ENCODE measurements around the gene STOX2.

The STOX2 gene

DNA sequence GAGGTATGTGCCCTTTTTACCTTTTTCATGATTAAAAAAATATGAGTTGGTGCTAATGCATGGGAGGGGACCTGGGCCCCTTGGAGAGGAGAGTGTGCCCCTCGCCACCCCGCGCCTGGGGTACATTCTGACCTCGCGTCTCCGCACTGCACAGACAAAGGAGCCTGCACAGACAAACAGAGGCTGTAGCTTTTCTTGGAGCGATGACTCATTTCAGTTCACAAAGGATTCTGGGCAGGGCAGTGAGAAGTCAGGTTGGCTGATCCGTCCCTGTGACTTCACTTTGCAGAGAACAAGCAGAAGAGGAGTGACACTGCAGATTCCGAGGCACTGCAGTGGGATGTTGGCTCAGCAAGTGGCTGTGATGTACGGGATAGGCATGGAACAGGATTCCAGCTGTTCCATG is 82.9 kb downstream of the STOX2 start:
- DNase-seq: peak; percentile 69

GRCh38 chr4:183988874-183989273 is 83.8 kb downstream of the STOX2 start:
- no peak for DNase-seq

GRCh38 chr4:183989461-183989860 is 84.4 kb downstream of the STOX2 start:
- no peak for DNase-seq

- DNase-seq: no peak
Observed at GRCh38 chr4:183989931-183990330, 84.8 kb downstream of the STOX2 start.

DNA sequence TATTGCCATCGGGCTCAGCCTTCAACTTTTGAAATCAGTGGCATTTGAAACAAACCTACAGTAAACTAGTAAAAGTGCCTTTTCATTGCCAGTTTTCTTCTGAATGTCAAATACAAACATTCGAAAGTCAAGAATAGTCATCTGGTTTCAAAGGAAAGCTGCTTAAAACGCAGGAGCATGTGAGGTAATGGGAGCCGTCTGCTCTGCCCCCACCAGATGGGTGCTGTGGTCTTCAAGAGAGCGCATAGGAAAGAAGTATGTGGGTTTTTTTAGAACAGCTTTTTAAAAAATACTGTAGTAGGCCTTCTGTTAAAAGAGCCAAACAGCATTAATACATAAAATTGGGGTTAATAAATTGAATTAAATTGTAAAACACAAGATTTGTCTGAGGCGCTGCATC is 88.6 kb downstream of the STOX2 start:
- DNase-seq: no peak

DNA sequence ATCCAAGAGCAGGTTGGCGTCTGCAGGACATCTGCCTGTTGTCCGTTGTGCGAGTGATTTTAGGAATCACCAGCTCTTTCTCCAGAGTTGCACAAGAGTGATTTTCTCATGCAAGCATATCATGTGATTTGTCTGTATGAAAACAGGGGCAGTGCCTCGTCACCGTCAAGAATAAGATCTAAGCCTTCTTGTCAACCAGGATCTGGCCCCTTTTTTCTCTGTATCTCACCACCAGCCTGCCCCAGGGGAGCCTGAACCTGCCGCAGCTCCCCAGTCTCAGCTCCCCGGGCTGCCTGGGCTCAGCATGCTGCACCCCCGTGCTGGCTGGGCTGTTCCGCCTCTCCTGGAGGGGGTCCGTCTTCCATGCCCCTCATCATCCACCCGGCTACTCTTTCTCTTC is 90.5 kb downstream of the STOX2 start:
- no peak for DNase-seq

GRCh38 chr4:183996868-183997267 is 91.8 kb downstream of the STOX2 start:
- no peak for DNase-seq

DNA sequence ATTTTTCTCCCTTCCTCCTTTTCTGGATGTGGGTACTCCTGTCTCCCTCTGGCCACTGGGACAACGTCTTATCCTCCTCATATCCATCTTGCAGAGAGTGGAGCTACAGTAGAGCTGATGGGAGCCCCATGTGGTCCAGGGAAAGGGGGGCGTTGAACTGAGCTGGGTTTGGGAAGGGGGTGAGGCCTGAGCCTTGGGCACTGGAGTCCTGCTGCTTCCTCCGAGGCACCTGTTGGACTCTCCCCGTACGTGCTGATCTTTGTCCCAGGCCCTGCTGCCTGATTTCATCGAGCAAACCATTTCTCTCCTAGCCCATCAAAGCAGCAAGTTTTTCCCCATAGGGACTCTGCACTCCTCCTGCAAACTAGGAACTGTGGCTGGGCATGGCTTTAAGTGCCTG is 94.3 kb downstream of the STOX2 start:
- DNase-seq: no peak

DNA sequence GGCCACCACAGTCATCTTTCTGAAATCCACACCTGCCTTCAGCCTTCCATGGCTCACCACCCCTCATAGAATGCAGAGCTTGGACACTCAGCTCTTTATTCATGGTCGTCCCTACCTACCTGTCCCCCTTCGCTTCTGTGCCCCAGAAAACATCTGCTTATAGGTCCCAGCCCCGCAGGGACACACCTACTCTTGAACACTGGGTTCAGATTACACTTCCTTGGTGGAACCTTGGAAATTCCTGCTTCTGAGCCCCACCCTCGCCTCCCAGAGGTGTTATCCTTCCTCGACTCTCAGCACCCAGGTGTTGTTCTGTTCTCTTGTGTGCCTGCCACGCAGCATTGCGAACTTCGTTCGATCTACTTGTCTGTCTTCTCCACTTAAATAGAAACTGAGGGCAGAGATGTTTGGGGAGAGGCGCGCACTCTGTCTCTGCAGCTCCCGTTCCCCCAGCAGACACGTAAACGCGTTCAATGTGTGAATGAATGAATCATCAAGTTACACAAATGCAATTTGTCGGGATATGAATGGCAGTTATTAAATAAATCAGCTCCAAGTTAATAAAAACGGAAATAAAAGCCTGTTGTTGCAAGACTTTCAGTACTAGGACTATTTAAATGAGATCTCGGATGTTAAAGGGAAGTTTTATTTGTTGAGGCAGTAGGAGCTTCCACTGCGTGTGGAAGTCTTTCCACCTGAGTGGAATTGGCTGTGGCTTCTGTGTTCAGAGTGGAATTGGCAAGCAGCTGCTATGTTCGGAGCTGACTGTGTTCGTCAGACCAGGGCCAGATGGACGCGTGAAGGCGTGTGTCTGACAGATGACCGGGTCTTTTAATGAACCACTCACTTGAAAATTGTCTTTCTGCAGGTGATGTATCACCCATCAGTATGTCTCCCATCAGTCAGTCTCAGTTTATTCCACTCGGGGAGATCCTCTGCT is 95.6 kb downstream of the STOX2 start:
- no peak for DNase-seq

DNA sequence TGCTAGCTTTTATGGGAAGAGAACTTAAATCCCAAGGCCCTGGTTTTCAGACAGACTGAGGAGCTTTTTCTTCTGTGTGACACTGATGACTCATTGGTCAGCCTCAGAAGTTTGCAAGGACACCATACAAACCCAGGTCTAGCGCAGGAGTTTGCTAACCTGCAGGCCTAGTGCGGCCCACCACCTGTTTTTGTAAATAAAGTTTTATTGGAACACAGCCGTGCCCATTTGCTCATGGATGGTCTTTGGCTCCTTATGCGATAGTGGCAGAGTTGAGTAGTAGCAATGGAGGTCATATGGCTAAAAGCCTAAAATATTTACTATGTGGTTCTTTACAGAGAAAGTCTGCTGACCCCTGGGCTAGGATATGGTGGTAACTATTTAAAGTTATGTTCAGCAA is 98.3 kb downstream of the STOX2 start:
- DNase-seq: no peak

DNA sequence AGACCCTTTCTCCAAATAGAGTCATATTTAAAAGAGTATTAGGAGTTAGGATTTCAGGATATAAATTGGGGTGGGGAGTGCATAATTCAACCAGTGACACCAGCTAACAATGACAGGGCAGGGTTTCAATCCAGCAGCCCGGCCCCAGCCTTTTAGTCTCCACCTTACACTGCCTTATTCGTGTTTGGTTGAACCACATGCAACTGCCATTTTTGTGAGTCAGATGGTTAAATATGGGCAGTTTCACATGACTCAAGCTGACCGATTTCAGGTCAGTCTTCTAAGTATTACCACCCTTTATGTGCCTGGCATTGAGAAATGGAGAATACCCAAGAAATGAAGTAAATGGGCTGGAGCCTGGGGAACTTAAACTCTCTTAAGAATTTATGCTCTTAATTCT is 102.8 kb downstream of the STOX2 start:
- DNase-seq: no peak

- DNase-seq: no peak
Observed at GRCh38 chr4:184010696-184011095, 105.6 kb downstream of the STOX2 start.

- DNase-seq: peak; percentile 22
Observed at GRCh38 chr4:184011826-184012380, 106.8 kb downstream of the STOX2 start.

DNA sequence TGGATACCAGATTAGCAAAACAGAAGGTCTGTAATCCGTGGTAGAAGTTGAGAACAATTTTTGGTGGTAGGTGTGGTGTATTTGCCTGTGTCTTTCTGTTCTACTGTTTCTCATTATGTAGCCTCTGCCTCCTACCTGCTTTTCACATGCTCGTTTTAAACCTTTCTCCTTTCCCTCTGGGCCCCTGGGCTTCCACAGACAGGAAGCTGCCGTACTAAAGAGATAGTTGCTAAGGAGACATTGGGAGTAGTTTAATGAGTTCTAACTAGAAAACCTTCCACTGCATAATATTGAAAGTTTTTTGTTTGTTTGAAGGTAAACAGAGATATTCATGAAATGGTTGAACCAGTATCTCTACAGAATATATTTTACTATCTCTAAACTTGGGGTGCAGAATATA is 107.8 kb downstream of the STOX2 start:
- DNase-seq: peak; percentile 43

- no peak for DNase-seq
Observed at GRCh38 chr4:184014301-184014700, 109.2 kb downstream of the STOX2 start.

DNA sequence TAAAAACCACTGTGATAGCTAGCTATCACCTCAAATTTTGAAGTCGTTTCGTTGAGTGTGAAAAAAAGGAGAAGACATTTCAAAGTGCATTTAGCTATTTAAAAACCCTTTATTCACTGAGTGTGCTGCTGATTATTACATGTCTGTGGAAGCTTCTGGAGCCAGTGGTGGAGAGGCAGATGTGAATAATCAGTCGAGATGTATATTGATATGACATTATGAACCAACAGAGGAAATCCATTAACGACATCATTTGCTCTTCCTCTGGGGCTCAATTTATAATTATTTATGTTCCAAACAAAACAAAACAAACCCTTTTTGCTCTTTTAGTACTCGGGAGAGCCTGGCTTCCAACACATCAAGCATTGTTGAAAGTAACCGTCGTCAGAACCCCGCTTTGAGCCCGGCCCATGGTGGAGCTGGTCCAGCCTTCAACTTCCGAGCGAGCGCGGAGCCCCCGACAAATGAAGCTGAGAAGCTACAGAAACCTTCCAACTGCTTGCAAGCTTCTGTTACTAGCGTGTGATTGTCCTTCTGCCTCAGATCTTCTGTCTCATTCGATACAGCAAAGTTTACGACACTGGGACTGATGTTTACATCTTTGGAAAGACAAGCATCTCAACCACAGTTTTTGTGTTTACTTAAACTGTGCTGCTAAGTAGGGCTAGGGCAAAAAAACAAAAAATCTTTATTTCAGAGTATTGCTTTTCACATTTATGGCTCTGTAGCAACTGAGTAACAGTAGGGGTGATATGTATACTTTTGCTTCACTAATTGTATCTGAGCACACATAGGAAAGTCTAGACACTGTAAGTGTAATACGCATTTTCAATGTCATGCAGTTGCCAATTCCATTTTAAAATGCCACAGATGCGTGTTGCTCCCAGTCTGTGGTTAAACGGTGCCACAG is 111.9 kb downstream of the STOX2 start:
- no peak for DNase-seq

DNA sequence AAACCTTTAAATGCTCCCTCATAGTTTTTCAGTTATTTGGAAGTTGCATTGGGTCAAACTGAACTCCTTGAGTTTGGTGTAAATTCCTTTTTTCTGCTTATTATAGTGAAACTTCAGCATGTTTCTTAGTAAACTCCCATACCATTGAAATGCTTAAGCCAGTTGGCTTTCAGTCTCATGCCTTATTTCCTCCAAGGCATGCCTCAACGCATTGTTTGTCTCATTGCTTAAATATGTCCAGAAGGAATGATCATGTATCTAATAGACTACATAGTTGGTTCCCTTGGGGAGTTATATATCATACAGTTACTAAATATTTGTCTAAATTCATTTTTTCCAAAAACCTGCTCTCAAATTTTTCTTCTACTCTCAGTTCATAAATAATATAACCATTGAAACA is 114.0 kb downstream of the STOX2 start:
- DNase-seq: no peak

DNA sequence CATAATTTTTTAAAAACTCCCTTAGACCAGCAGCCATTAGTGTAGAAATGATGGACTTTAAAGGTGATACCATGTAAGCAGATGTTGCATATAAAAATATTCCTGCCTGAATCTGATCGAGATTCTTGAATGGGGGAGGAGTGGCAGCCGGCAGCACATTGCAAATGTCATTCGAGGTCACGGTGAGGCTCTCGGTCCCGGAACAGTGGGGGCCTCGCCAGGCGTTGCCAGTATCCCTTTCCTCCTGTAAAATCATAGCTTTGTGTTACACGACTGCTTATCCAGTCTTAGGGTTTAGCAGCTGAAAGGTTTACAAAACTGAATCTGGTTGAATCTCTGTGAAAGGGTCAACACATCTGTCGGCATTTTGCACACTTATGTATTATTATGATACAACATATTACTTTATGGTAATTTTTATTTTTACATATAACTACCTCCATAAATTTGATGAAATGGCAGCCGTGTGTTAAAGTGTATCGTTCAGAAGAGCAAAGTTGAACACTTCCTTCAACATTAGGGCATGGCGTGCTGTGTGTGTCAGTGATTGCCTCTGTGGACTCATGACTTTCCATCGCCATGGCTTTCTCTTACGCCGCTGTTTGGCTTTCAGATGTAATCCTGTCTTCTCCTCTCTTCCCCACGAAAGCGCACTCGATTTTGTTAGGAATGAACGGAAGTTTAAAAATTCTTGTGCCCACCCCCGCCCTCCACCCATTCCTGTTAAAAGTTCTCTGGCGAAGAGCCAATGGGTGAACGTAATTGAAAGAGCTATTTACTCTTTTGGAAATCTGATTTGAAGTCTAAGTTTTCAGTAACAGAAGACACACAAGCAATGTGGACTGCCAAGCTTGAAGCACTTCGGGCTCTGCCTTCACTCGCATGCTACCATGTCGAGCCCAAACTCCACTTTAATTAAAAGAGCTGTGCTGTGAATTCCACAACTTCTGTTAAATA is 114.8 kb downstream of the STOX2 start:
- DNase-seq: no peak

DNA sequence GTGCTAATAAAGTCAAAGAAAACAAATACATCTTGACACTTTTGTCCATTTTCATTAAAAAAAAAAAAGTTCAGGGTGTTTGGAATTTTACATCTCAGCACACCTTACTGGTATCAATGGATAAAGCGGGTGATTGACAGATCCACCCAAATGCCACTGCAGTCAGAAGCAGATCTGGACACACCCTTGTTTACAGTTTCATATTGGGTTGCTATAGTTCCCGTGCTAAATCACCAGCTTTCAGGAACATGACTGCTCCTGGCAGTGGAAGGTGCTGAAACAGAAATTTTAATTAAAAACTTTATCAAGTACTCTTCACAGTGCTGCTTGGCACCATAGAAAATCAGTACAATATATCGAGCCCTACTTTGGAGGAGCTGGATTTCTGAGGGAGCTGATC is 116.3 kb downstream of the STOX2 start:
- DNase-seq: no peak

DNA sequence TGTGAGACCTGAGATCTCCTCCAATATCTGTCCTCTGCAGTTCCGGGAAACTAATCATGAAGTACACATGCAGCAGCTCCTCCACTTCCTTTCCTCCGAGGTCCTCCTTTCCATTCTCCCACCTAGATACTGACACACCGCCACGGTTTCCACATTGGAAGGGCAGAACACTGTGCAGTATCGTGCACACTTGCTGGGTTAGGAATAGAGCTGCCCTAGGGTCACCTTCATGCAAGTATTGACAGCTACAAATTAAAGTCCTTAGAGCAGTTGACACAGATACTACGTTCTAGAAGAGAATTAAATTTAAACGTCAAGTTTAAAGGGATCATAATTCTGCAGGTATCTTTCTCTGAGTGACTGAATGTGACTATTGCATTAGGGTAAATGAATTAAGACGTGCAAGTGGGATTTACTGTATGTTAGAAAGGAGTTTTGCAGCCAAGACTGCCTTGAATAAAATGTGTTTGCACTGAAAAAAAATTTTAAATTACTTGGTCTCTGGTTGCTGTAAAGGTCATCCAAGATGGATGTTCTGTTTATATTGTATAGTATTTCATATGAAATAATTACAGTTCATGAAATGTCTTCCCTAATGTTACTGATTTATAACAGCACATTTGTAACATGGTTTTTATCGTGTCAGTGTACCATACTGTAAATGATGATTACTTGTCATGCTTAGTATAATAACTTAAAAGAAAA is 117.7 kb downstream of the STOX2 start:
- DNase-seq: no peak

- DNase-seq: no peak
Observed at GRCh38 chr4:184024637-184025036, 119.5 kb downstream of the STOX2 start.

All from GDM1 (cell line).